CD8-positive, alpha-beta memory T cell (primary cell): ENCODE data around the gene OR8B12. TPM values are rescaled to one million over a fixed set of nuclear protein-coding genes. Genes with fewer than 3 reads are reported as not detected.
"Not testable (repeated sequence)": the region's sequence is repeated elsewhere in the genome, so short reads cannot be mapped to it uniquely, and the experiment has no call there.

ENCODE experiments used
- CTCF ChIA-PET: fragments of 350-600 bp; sonication (Branson Sonifier 250); formaldehyde crosslinking; loops from one replicate; lab custom pipeline; 2021; ENCODE audit warnings: antibody characterized with exemption; lab: Charles Lee
- POLR2A ChIA-PET: fragments of 350-600 bp; sonication (Branson Sonifier 250); formaldehyde crosslinking; loops from one replicate; lab custom pipeline; 2021; ENCODE audit warnings: antibody characterized with exemption; lab: Charles Lee
- DNase-seq, 5 donors: peaks; one replicate each; pipeline versions ENCODE4 v3.0.0 to v3.0.0-alpha.2; 2020 to 2022; ENCODE audit warnings: mixed read lengths in 1 of 5
- H3K27ac ChIP-seq: one replicate; pipeline ENCODE4 v1.7.0; 2013; ENCODE audit warnings: low read depth, mild to moderate bottlenecking, low read length, moderate library complexity
- H3K27me3 ChIP-seq: 2 replicates; pipeline ENCODE4 v1.7.0; 2013; ENCODE audit warnings: low read length, mild to moderate bottlenecking; ENCODE audit not compliant: insufficient read depth, poor library complexity, severe bottlenecking
- H3K36me3 ChIP-seq: 2 replicates; pipeline ENCODE4 v1.7.0; 2013; ENCODE audit warnings: mild to moderate bottlenecking, low read length, moderate library complexity; ENCODE audit not compliant: insufficient read depth
- H3K4me1 ChIP-seq: 2 replicates; pipeline ENCODE4 v1.7.0; 2013; ENCODE audit warnings: mild to moderate bottlenecking, low read length, moderate library complexity; ENCODE audit not compliant: insufficient read depth
- H3K4me3 ChIP-seq: 2 replicates; pipeline ENCODE4 v1.7.0; 2013; ENCODE audit warnings: mild to moderate bottlenecking, low read length
- H3K9me3 ChIP-seq: 2 replicates; pipeline ENCODE4 v1.7.0; 2013; ENCODE audit warnings: mild to moderate bottlenecking, low read length
- H3K27ac Mint-ChIP-seq, 8 donors: one replicate each; pipeline ENCODE4 v1.8.0; 2020 to 2021; ENCODE audit warnings: mixed read lengths in 8 of 8, mild to moderate bottlenecking in 6 of 8, inconsistent platforms in 3 of 8, moderate library complexity in 3 of 8
- H3K27me3 Mint-ChIP-seq, 2 donors: one replicate each; pipeline ENCODE4 v1.8.0; 2020 to 2021; ENCODE audit warnings: mixed read lengths in 2 of 2, mild to moderate bottlenecking in 1 of 2, moderate library complexity in 1 of 2
- H3K36me3 Mint-ChIP-seq, 3 donors: one replicate each; pipeline ENCODE4 v1.8.0; 2020 to 2021; ENCODE audit warnings: mixed read lengths in 3 of 3, inconsistent platforms in 1 of 3, mild to moderate bottlenecking in 1 of 3
- H3K4me1 Mint-ChIP-seq, 3 donors: one replicate each; pipeline ENCODE4 v1.8.0; 2020 to 2021; ENCODE audit warnings: mixed read lengths in 3 of 3, inconsistent platforms in 1 of 3, mild to moderate bottlenecking in 1 of 3
- H3K4me3 Mint-ChIP-seq, 7 donors: one replicate each; pipeline ENCODE4 v1.8.0; 2020 to 2021; ENCODE audit warnings: mixed read lengths in 7 of 7, mild to moderate bottlenecking in 6 of 7, moderate library complexity in 4 of 7, inconsistent platforms in 2 of 7
- H3K9me3 Mint-ChIP-seq, 5 donors: one replicate each; pipeline ENCODE4 v1.8.0; 2020 to 2022; ENCODE audit warnings: mixed read lengths in 5 of 5, mild to moderate bottlenecking in 3 of 5, moderate library complexity in 2 of 5, inconsistent platforms in 1 of 5
- polyA plus RNA-seq: library from polyadenylated mRNA; unstranded; fragments of 300-500 nt; fragmentation: Illumina TruSeq; gene quantifications from one replicate; pipeline ENCODE4 v1.2.3, GENCODE V29; 2021
- total RNA-seq, 2 experiments: library from RNA; stranded (reverse); gene quantifications; one replicate each; pipeline ENCODE4 v1.2.3, GENCODE V29; 2021

Gene OR8B12
- total and polyA plus RNA-seq, 3 experiments from 2014 or later, result not detected

DNA sequence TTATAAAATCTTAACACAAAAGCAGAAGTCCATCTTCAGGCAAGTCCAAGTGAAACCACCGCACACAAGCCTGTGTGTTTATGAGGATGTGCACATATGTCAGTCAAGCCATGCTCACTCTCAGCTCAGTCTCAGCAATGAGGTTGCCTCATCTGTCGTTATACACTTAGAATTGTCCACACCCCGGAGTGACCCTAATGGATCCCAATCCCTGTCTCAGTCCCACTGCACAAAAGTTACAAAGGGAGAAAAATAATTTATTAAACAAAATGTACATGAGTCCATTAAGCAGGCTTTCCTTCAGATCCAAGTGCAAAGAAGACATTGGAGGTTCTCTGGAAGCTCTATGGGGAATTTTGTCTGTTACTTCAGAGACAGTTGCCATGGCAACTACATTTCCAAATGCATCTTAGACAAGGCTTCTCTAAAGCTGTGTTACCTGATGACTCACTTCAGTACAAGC is 24.4 kb downstream of the OR8B12 start:
- ChIA-PET POLR2A (no interaction called here), CTCF (no interaction called here)
- H3K4me1 ChIP-seq, result no peaks in the 10 kb centered on the region
- no peaks in the 10 kb centered on the region for H3K9me3 ChIP-seq
- no peaks in the 10 kb centered on the region for H3K36me3 ChIP-seq
- Mint-ChIP-seq H3K27me3 (no peaks in the 10 kb centered on the region), H3K4me1 (no peaks in the 10 kb centered on the region), H3K27ac (no peak overlapping the region), H3K36me3 (no peaks in the 10 kb centered on the region), H3K4me3 (no peak overlapping the region), H3K9me3 (no peaks in the 10 kb centered on the region)
- no peaks in the 10 kb centered on the region for H3K27me3 ChIP-seq
- no peak overlapping the region for H3K4me3 ChIP-seq
- DNase-seq, result no peak
- H3K27ac ChIP-seq, result no peak overlapping the region

DNA sequence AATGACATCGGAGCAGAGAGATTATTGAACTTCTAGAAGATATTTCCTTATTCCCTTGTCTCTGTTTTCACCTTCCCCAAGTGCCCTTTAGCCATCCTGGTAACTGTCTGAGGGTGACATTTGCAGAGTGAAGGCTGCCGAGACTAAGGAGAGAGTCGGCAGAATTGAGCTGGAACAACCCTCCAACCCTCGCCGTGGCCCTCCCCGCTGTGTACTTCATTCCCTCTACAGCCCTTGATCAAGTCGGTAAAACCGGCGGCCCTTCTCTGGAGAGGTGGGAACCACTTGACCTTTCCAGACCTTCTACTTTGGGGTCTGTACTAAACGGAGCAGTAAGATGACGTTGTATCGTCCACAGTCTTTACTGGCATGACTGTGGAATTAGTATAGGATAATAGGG is 26.1 kb downstream of the OR8B12 start:
- Mint-ChIP-seq H3K27me3 (peaks cover 1 to 5% of the 10 kb centered on the region in 2 donors), H3K27ac (peak overlapping the region in 1 of 8 donors; percentile 69), H3K9me3 (no peaks in the 10 kb centered on the region), H3K4me1 (no peaks in the 10 kb centered on the region), H3K4me3 (no peak overlapping the region), H3K36me3 (no peaks in the 10 kb centered on the region)
- Histone ChIP-seq H3K36me3 (no peaks in the 10 kb centered on the region), H3K9me3 (no peaks in the 10 kb centered on the region), H3K4me1 (no peaks in the 10 kb centered on the region), H3K4me3 (no peak overlapping the region), H3K27ac (no peak overlapping the region), H3K27me3 (no peaks in the 10 kb centered on the region)
- POLR2A ChIA-PET, result no interaction called here
- CTCF ChIA-PET, result no interaction called here
- no peak for DNase-seq

DNA sequence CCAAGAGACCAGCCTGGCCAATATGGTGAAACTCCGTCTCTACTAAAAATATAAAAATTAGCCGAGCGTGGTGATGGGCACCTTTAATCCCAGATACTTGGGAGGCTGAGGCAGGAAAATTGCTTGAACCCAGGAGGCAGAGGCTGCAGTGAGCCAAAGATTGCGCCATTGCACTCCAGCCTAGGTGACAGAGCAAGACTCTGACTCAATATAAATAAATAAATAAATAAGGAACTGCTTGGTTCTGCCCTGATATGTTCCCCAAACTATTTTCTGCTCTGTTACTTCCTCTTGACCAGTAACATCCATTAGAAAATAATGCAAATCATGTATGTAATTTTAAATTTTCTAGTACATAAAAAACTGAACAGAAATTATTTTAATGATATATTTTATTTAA is 28.8 kb downstream of the OR8B12 start:
- CTCF ChIA-PET, POLR2A ChIA-PET, H3K27me3 Mint-ChIP-seq, H3K27me3 ChIP-seq, H3K9me3 Mint-ChIP-seq, H3K27ac ChIP-seq, H3K27ac Mint-ChIP-seq, H3K4me3 ChIP-seq, H3K4me1 ChIP-seq, H3K9me3 ChIP-seq, H3K4me3 Mint-ChIP-seq, H3K4me1 Mint-ChIP-seq, H3K36me3 Mint-ChIP-seq, DNase-seq, H3K36me3 ChIP-seq: not testable (repeated sequence)

DNA sequence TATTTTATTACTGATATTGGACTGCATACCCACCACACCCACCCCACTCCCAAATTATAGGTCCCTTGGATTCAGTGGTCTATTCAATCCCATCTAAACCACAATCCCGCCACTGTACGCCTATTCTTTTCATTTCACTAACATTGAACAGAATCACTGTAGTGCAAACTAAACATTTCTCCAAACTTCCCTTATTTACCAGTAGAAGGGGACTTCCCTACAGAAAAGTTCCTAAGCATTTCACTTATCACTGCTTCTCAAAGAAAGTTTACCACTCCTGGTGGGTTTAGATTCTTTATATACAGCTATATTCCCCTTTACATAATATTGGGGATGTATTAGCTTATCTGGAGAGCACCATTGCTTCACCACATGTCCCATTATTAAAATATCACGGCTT is 29.3 kb downstream of the OR8B12 start:
- no peak overlapping the region for H3K27ac Mint-ChIP-seq
- no peaks in the 10 kb centered on the region for H3K4me1 Mint-ChIP-seq
- H3K4me3 Mint-ChIP-seq, result no peak overlapping the region
- H3K27me3 Mint-ChIP-seq, result peaks cover 4 to 9% of the 10 kb centered on the region in 2 donors
- no peaks in the 10 kb centered on the region for H3K4me1 ChIP-seq
- no peak overlapping the region for H3K4me3 ChIP-seq
- no peaks in the 10 kb centered on the region for H3K27me3 ChIP-seq
- no peaks in the 10 kb centered on the region for H3K36me3 Mint-ChIP-seq
- H3K36me3 ChIP-seq, result no peaks in the 10 kb centered on the region
- no peak for DNase-seq
- H3K9me3 ChIP-seq, result no peaks in the 10 kb centered on the region
- CTCF ChIA-PET, result no interaction called here
- peaks cover 0 to 3% (median 2%) of the 10 kb centered on the region in 5 donors for H3K9me3 Mint-ChIP-seq
- H3K27ac ChIP-seq, result no peak overlapping the region
- POLR2A ChIA-PET, result no interaction called here

- POLR2A ChIA-PET, result no interaction called here
These were observed 31.7 kb downstream of the OR8B12 start for GRCh38 chr11:124511745-124512144.

GRCh38 chr11:124510279-124510678 is 33.2 kb downstream of the OR8B12 start:
- Mint-ChIP-seq H3K27me3 (peaks cover 4 to 9% of the 10 kb centered on the region in 2 donors), H3K36me3 (peaks cover 0 to 1% (median 0%) of the 10 kb centered on the region in 3 donors), H3K27ac (no peak overlapping the region), H3K9me3 (peaks cover 7 to 18% (median 14%) of the 10 kb centered on the region in 5 donors), H3K4me3 (no peak overlapping the region), H3K4me1 (no peaks in the 10 kb centered on the region)
- Histone ChIP-seq H3K27me3 (no peaks in the 10 kb centered on the region), H3K4me3 (no peak overlapping the region), H3K9me3 (no peaks in the 10 kb centered on the region), H3K36me3 (no peaks in the 10 kb centered on the region), H3K4me1 (no peaks in the 10 kb centered on the region), H3K27ac (no peak overlapping the region)
- ChIA-PET POLR2A (no interaction called here), CTCF (no interaction called here)
- no peak for DNase-seq

More at GRCh38 chr11:124511745-124512144, 31.7 kb downstream of the OR8B12 start:
- CTCF ChIA-PET, result no interaction called here
- Histone ChIP-seq H3K9me3 (no peaks in the 10 kb centered on the region), H3K27ac (no peak overlapping the region), H3K4me3 (no peak overlapping the region), H3K4me1 (no peaks in the 10 kb centered on the region), H3K27me3 (no peaks in the 10 kb centered on the region), H3K36me3 (no peaks in the 10 kb centered on the region)
- Mint-ChIP-seq H3K4me3 (no peak overlapping the region), H3K4me1 (no peaks in the 10 kb centered on the region), H3K36me3 (peaks cover 0 to 1% (median 0%) of the 10 kb centered on the region in 3 donors), H3K27ac (no peak overlapping the region), H3K27me3 (peaks cover 4 to 9% of the 10 kb centered on the region in 2 donors), H3K9me3 (peaks cover 7 to 18% (median 14%) of the 10 kb centered on the region in 5 donors)
- DNase-seq, result no peak

- DNase-seq, result no peak
- H3K27me3 Mint-ChIP-seq, result peaks cover 2 to 4% of the 10 kb centered on the region in 2 donors
- no peaks in the 10 kb centered on the region for H3K36me3 ChIP-seq
- no peak overlapping the region for H3K27ac ChIP-seq
- H3K4me1 ChIP-seq, result no peaks in the 10 kb centered on the region
- ChIA-PET POLR2A (no interaction called here), CTCF (no interaction called here)
- H3K27ac Mint-ChIP-seq, result no peak overlapping the region
- H3K9me3 ChIP-seq, result no peaks in the 10 kb centered on the region
- no peak overlapping the region for H3K4me3 Mint-ChIP-seq
- no peaks in the 10 kb centered on the region for H3K36me3 Mint-ChIP-seq
- H3K27me3 ChIP-seq, result no peaks in the 10 kb centered on the region
- H3K9me3 Mint-ChIP-seq, result peaks cover 0 to 5% (median 0%) of the 10 kb centered on the region in 5 donors
- no peaks in the 10 kb centered on the region for H3K4me1 Mint-ChIP-seq
- H3K4me3 ChIP-seq, result no peak overlapping the region
These were observed 43.7 kb downstream of the OR8B12 start for GRCh38 chr11:124499711-124500110.

GRCh38 chr11:124493016-124493655 is 50.3 kb downstream of the OR8B12 start:
- Histone ChIP-seq H3K36me3 (no peaks in the 10 kb centered on the region), H3K4me3 (no peak overlapping the region), H3K27me3 (no peaks in the 10 kb centered on the region), H3K27ac (no peak overlapping the region), H3K9me3 (no peaks in the 10 kb centered on the region), H3K4me1 (no peaks in the 10 kb centered on the region)
- Mint-ChIP-seq H3K9me3 (peaks cover 0 to 16% (median 4%) of the 10 kb centered on the region in 5 donors), H3K27me3 (peaks cover 0 to 2% of the 10 kb centered on the region in 2 donors), H3K4me3 (no peak overlapping the region), H3K36me3 (no peaks in the 10 kb centered on the region), H3K27ac (no peak overlapping the region), H3K4me1 (no peaks in the 10 kb centered on the region)
- DNase-seq, result no peak
- POLR2A ChIA-PET, result no interaction called here
- CTCF ChIA-PET, result no interaction called here
